ENCODE data around the gene ANTKMT.
"Not testable (repeated sequence)": the region's sequence is repeated elsewhere in the genome, so short reads cannot be mapped to it uniquely, and the experiment has no call there.

Gene ANTKMT

GRCh38 chr16:681746-682427, 39.1 kb upstream of the ANTKMT start:
- DNase-seq, result no peak

GRCh38 chr16:682493-683395, 38.2 kb upstream of the ANTKMT start:
- DNase-seq, result no peak

- DNase-seq, result no peak
These were observed 37.4 kb upstream of the ANTKMT start for GRCh38 chr16:683396-684070.

- DNase-seq, result peak; percentile 86
These were observed 36.7 kb upstream of the ANTKMT start, which contains the start of gene JMJD8 for GRCh38 chr16:684071-684794. TSS of gene JMJD8 (minus strand) at chr16:684334. CDS start at chr16:684319, 15 bp downstream.

GRCh38 chr16:684961-685696, 35.8 kb upstream of the ANTKMT start:
- peak; percentile 52 for DNase-seq

GRCh38 chr16:685967-686366, 35.0 kb upstream of the ANTKMT start:
- DNase-seq, result no peak

- no peak for DNase-seq
These were observed 34.3 kb upstream of the ANTKMT start for GRCh38 chr16:686459-687260.

GRCh38 chr16:687499-687898, 33.4 kb upstream of the ANTKMT start:
- no peak for DNase-seq

GRCh38 chr16:689175-689897, 31.6 kb upstream of the ANTKMT start:
- DNase-seq, result no peak

- DNase-seq, result not testable (repeated sequence)
These were observed 29.7 kb upstream of the ANTKMT start for GRCh38 chr16:691242-691641.

- DNase-seq, result no peak
These were observed 28.4 kb upstream of the ANTKMT start for GRCh38 chr16:692356-693108.

GRCh38 chr16:693364-693763, 27.6 kb upstream of the ANTKMT start:
- DNase-seq, result no peak

- no peak for DNase-seq
These were observed 27.2 kb upstream of the ANTKMT start for GRCh38 chr16:693766-694165.

GRCh38 chr16:694187-694862, 26.6 kb upstream of the ANTKMT start:
- DNase-seq, result no peak

- DNase-seq, result no peak
These were observed 26.0 kb upstream of the ANTKMT start for GRCh38 chr16:694863-695354.

GRCh38 chr16:695355-696089, 25.4 kb upstream of the ANTKMT start:
- peak; percentile 95 for DNase-seq

GRCh38 chr16:698911-699671, 21.9 kb upstream of the ANTKMT start:
- DNase-seq, result no peak
